ENCODE data around the gene RETN. TPM values are rescaled to one million over a fixed set of nuclear protein-coding genes. Genes with fewer than 3 reads are reported as not detected.

Gene RETN
- total RNA-seq, 1 experiment from 2014 or later = not detected

- intact Hi-C loops (cut with micrococcal nuclease) = no loop called here
- DNase-seq (ENCODE audit: low read depth, low spot score) (no peak), ATAC-seq (no peak)
- Histone ChIP-seq H3K9me2 (ENCODE audit: insufficient read depth) (no peaks in the 10 kb centered on the region), H3K4me1 (ENCODE audit: control insufficient read depth in 1 of 2, insufficient read depth in 2 of 2, low read length in 2 of 2) (peaks cover 8 to 27% of the 10 kb centered on the region in 2 experiments; a peak in 3 of 4 replicates), H3K27me3 (ENCODE audit: insufficient read depth, low read length) (no peaks in the 10 kb centered on the region), H3K9me3 (ENCODE audit: control insufficient read depth in 1 of 2, insufficient read depth in 1 of 2, low read depth in 1 of 2, low read length in 2 of 2) (peaks cover 0 to 4% of the 10 kb centered on the region in 2 experiments; a peak in 1 of 4 replicates), H4K20me1 (ENCODE audit: insufficient read depth) (no peaks in the 10 kb centered on the region), H3K79me2 (ENCODE audit: insufficient read depth, low read length) (peaks cover 17% of the 10 kb centered on the region), H3K4me2 (ENCODE audit: low read length) (no peak overlapping the region), H3K9ac (ENCODE audit: low read length) (no peak overlapping the region), H3K27ac (ENCODE audit: low read depth, low read length) (no peak overlapping the region), H3K4me3 (replicated peaks in 1 of 2; ENCODE audit: low read depth in 1 of 2, low read length in 2 of 2) (no peak overlapping the region), H3K36me3 (ENCODE audit: control insufficient read depth in 1 of 2, insufficient read depth in 2 of 2, low read length in 2 of 2) (no peaks in the 10 kb centered on the region; a peak in 1 of 4 replicates), H2AFZ (ENCODE audit: low read depth, low read length, poor library complexity, severe bottlenecking) (no peak overlapping the region)
- CTCF ChIA-PET = no interaction called here
- no TSS peak for BruUV-seq (replicated peaks)
- POLR2A ChIA-PET = no interaction called here
- TF ChIP-seq ATF3 (IDR thresholded peaks at IDR 0.05) (no peak), RAD21 (IDR thresholded peaks at IDR 0.05; ENCODE audit: low read depth) (no peak), SIN3A (IDR thresholded peaks at IDR 0.05; ENCODE audit: low read depth) (no peak), ELF1 (IDR thresholded peaks at IDR 0.05; ENCODE audit: borderline replicate concordance, low read depth) (no peak), CEBPB (IDR thresholded peaks at IDR 0.05; ENCODE audit: low read depth) (no peak), EZH2phosphoT487 (IDR thresholded peaks at IDR 0.05; ENCODE audit: borderline replicate concordance) (no peak), JUND (IDR thresholded peaks at IDR 0.05) (no peak), CBX3 (IDR thresholded peaks at IDR 0.05; ENCODE audit: low read depth) (no peak), EGR1 (IDR thresholded peaks at IDR 0.05; ENCODE audit: low read depth) (no peak), POLR2AphosphoS5 (IDR thresholded peaks at IDR 0.05; ENCODE audit: low read depth, low read length) (no peak), YY1 (IDR thresholded peaks at IDR 0.05; ENCODE audit: extremely low read depth, insufficient replicate concordance, low read depth, low read length) (no peak), FOSL1 (IDR thresholded peaks at IDR 0.05; ENCODE audit: low read depth) (no peak), ZNF274 (IDR thresholded peaks at IDR 0.05; ENCODE audit: low read depth, low read length) (no peak), EZH2 (IDR thresholded peaks at IDR 0.05) (no peak), ZFX (IDR thresholded peaks at IDR 0.05) (no peak), CTCF (IDR thresholded peaks at IDR 0.05 in 2 of 3, conservative IDR thresholded peaks at IDR 0.05 in 1 of 3; ENCODE audit: borderline replicate concordance in 1 of 3, insufficient read depth in 1 of 3, low read depth in 2 of 3, low read length in 2 of 3) (no peak), TCF7L2 (IDR thresholded peaks at IDR 0.05; ENCODE audit: borderline replicate concordance, extremely low read depth, insufficient read depth, insufficient read length) (no peak)
- RAD21 ChIA-PET (ENCODE audit: low non-redundant PET in 1 of 2, low total read pairs in 2 of 2, uncharacterized antibody in 2 of 2, unreplicated experiment in 2 of 2) = no interaction called here
These were observed 28.9 kb upstream of the RETN start for GRCh38 chr19:7639863-7640348.
